Neutrophil (primary cell): ENCODE measurements around the gene EBP.

ENCODE experiments used
- H3K27ac ChIP-seq: fragments of 200-600 bp; sonication (generic); 2 replicates; pipeline ENCODE4 v1.5.1; 2016; ENCODE audit warnings: mild to moderate bottlenecking, moderate library complexity
- H3K27me3 ChIP-seq: fragments of 200-600 bp; sonication (generic); 2 replicates; pipeline ENCODE4 v1.6.0; 2016; ENCODE audit warnings: mild to moderate bottlenecking
- H3K36me3 ChIP-seq: fragments of 200-600 bp; sonication (generic); 2 replicates; pipeline ENCODE4 v1.5.1; 2017
- H3K4me1 ChIP-seq, 2 experiments: fragments of 200-600 bp in 1 of 2; sonication (generic) in 1 of 2; 1 replicate in 1 of 2; 2 replicates in 1 of 2; pipeline versions ENCODE4 v1.5.1 to v1.6.1; 2013 to 2016; ENCODE audit warnings: low read depth in 1 of 2, low read length in 1 of 2, mild to moderate bottlenecking in 1 of 2, moderate library complexity in 1 of 2; ENCODE audit not compliant: control insufficient read depth in 1 of 2, insufficient read depth in 1 of 2
- H3K4me3 ChIP-seq, 2 experiments: fragments of 200-600 bp in 1 of 2; sonication (generic) in 1 of 2; 1 replicate in 1 of 2; 2 replicates in 1 of 2; pipeline ENCODE4 v1.5.1; 2013 to 2016; ENCODE audit warnings: low read depth in 1 of 2, low read length in 1 of 2, mild to moderate bottlenecking in 1 of 2, moderate library complexity in 1 of 2
- H3K9me3 ChIP-seq: fragments of 200-600 bp; sonication (generic); 2 replicates; pipeline ENCODE4 v1.5.1; 2016
- TF ChIP-seq, protein P1 (sequence below): fragments of 200-600 bp; sonication (generic); IDR thresholded peaks from 2 replicates; pipeline ENCODE4 v1.5.1; 2016; ENCODE audit warnings: antibody characterized with exemption

EBP gene

DNA sequence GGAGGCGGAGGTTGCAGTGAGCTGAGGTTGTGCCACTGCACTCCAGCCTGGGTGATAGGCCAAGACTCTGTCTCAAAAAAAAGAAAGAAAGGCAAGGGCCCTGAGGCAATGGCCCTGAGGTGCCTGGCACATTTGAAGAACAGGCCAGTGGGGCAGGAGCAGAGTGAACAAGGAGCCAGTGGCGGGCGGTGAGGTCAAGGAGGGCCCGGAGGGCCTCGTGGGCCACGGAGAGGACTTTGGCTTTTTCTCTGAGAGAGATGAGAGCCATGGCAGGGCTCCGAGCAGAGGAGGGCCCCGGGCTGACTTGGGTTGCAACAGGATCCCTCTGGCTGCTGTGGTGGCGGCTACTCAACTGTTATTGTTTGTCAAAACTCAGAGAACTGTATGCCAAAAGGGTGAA lies 32.3 kb upstream of the EBP start:
- Histone ChIP-seq H3K4me3 (no peak overlapping the region), H3K9me3 (no peaks in the 10 kb centered on the region), H3K36me3 (no peaks in the 10 kb centered on the region), H3K4me1 (no peaks in the 10 kb centered on the region), H3K27ac (no peak overlapping the region), H3K27me3 (no peaks in the 10 kb centered on the region)
- TF ChIP-seq, protein P1, sequence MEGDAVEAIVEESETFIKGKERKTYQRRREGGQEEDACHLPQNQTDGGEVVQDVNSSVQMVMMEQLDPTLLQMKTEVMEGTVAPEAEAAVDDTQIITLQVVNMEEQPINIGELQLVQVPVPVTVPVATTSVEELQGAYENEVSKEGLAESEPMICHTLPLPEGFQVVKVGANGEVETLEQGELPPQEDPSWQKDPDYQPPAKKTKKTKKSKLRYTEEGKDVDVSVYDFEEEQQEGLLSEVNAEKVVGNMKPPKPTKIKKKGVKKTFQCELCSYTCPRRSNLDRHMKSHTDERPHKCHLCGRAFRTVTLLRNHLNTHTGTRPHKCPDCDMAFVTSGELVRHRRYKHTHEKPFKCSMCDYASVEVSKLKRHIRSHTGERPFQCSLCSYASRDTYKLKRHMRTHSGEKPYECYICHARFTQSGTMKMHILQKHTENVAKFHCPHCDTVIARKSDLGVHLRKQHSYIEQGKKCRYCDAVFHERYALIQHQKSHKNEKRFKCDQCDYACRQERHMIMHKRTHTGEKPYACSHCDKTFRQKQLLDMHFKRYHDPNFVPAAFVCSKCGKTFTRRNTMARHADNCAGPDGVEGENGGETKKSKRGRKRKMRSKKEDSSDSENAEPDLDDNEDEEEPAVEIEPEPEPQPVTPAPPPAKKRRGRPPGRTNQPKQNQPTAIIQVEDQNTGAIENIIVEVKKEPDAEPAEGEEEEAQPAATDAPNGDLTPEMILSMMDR = no peak

DNA sequence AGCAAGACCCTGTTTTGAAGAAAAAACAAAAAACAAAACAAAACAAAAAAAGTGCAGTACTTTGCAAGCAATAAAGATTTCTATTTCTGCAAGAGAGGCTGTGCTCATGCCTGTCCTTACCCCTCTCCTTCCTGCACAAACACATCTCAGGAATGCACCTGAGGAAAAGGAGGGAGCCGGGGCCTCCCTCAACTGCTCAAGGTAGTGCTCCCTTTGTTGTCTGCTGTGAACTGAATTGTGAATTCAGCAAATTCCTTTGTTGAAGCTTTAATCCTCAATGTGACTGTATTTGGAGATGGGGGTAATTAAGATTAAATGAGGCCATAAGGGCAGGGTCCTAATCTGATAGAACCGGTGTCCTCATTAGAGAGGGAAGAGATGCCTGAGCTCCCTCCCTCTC lies 31.7 kb upstream of the EBP start:
- Histone ChIP-seq H3K36me3 (no peaks in the 10 kb centered on the region), H3K4me1 (no peaks in the 10 kb centered on the region), H3K9me3 (no peaks in the 10 kb centered on the region), H3K27ac (no peak overlapping the region), H3K27me3 (no peaks in the 10 kb centered on the region), H3K4me3 (no peak overlapping the region)
- TF ChIP-seq, protein P1 = no peak

DNA sequence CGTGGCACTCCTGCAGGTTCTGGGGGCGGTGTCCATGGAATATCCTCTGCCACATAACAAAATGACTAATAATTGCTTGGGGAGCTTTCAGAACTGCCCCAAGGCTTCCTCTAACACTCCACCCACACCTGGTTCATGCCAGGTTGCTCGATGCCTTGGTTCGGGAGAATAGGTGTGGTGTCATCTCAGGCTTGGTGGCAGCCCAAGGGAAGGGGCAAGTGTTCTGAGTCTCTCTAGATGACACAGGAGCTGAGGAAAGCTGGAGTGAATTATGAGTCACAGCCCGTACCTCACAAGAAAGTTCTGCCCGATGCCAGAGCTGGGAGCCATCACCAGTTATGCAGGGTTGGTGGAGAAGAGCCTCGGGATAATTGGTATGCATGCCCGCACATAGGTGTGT lies 30.9 kb upstream of the EBP start:
- H3K27ac ChIP-seq = no peak overlapping the region
- no peaks in the 10 kb centered on the region for H3K36me3 ChIP-seq
- no peaks in the 10 kb centered on the region for H3K4me1 ChIP-seq
- TF ChIP-seq, protein P1 = no peak
- H3K9me3 ChIP-seq = no peaks in the 10 kb centered on the region
- no peaks in the 10 kb centered on the region for H3K27me3 ChIP-seq
- no peak overlapping the region for H3K4me3 ChIP-seq

DNA sequence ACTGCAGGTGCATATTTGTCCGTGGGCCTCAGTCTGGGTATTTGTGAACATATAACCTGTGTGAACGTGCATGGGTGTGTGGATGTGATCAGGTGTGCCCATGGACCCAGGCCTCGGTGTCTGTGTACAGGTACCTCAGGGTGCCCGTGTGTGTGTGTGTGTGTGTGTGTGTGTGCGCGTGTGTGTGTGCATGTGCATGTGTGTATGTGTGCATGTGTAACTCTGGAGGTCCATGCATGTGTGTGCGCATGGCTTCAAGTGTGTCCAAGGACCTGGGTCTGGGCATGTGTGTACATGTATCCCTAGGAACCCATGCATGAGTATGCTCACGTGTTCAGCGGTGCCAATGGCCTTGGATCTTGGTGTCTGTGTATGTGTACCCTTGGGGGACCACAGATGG lies 29.8 kb upstream of the EBP start:
- Histone ChIP-seq H3K9me3 (no peaks in the 10 kb centered on the region), H3K27ac (no peak overlapping the region), H3K4me1 (no peaks in the 10 kb centered on the region), H3K36me3 (no peaks in the 10 kb centered on the region), H3K4me3 (no peak overlapping the region), H3K27me3 (no peaks in the 10 kb centered on the region)
- TF ChIP-seq, protein P1 = no peak

DNA sequence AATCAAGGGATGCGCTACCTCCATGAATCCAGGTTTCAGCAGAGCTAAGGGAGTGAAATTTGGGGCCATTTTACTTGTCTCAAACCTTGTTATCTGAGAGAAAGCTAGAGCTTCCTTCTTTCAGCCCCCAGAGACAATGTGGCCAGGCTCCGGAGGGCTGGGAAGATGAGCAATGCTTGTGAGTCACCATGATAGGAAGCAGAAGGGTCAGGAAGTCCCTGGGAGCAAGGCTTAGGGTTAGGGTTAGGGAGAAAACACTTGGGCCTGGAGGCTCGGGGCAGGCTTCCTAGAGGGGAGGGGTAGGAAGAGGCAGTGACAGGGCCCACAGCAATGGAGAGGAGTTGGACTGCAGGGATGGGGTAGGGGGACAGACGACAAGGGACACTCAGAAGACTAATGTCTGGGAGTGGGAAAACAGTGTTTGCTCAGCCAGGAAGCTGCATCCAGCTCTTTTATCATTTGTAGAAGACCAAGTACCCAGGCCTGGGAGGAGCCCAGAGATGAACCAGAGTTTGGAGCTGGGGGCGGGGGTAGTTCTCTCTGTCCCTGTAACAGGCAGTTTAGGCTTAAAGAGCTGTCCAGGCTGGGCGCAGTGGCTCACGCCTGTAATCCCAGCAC lies 29.2 kb upstream of the EBP start:
- H3K4me3 ChIP-seq = no peak overlapping the region
- H3K9me3 ChIP-seq = no peaks in the 10 kb centered on the region
- no peaks in the 10 kb centered on the region for H3K4me1 ChIP-seq
- TF ChIP-seq, protein P1 = no peak
- no peak overlapping the region for H3K27ac ChIP-seq
- H3K27me3 ChIP-seq = no peaks in the 10 kb centered on the region
- no peaks in the 10 kb centered on the region for H3K36me3 ChIP-seq
